WTC11 (cell line): ENCODE measurements around the gene PXMP2. TPM values are rescaled to one million over a fixed set of nuclear protein-coding genes. Genes with fewer than 3 reads are reported as not detected.

ENCODE experiments used
- ATAC-seq: fragments of 200-7000 bp; cut with Tn5 transposase; 2 replicates; pipeline ENCODE4 v1.10.0; 2021; ENCODE audit warnings: mild to moderate bottlenecking, moderate library complexity
- CTCF ChIA-PET: fragments of 300-600 bp; sonication (Branson Sonifier 250); formaldehyde crosslinking; loops from one replicate; lab custom pipeline; 2021; ENCODE audit warnings: antibody characterized with exemption; lab: Charles Lee
- POLR2A ChIA-PET: fragments of 350-600 bp; sonication (Branson Sonifier 250); formaldehyde crosslinking; loops from one replicate; lab custom pipeline; 2021; ENCODE audit warnings: antibody characterized with exemption; lab: Charles Lee
- DNase-seq: peaks from one replicate; pipeline ENCODE4 v3.0.0; 2021; ENCODE audit warnings: low spot score
- H3K27ac Mint-ChIP-seq: 2 replicates; pipeline ENCODE4 v1.8.0; 2021; ENCODE audit warnings: mixed read lengths
- H3K27me3 Mint-ChIP-seq: 2 replicates; pipeline ENCODE4 v1.8.0; 2021; ENCODE audit warnings: low read depth, mild to moderate bottlenecking, moderate library complexity, mixed read lengths
- H3K36me3 Mint-ChIP-seq: 2 replicates; pipeline ENCODE4 v1.8.0; 2021; ENCODE audit warnings: mixed read lengths
- H3K4me1 Mint-ChIP-seq: 2 replicates; pipeline ENCODE4 v1.8.0; 2022; ENCODE audit warnings: mixed read lengths
- H3K4me3 Mint-ChIP-seq: 2 replicates; pipeline ENCODE4 v1.8.0; 2021; ENCODE audit warnings: mild to moderate bottlenecking, moderate library complexity, mixed read lengths
- H3K9me3 Mint-ChIP-seq: 2 replicates; pipeline ENCODE4 v1.8.0; 2021; ENCODE audit warnings: mixed read lengths
- CREB1 ChIP-seq: sonication (generic); formaldehyde crosslinking; IDR thresholded peaks from 2 replicates; pipeline ENCODE4 v1.8.0; 2023; ENCODE audit warnings: mild to moderate bottlenecking, missing genetic modification reagents
- ETV6 ChIP-seq: sonication (generic); formaldehyde crosslinking; IDR thresholded peaks from 2 replicates; pipeline ENCODE4 v1.8.1; 2022; ENCODE audit warnings: mild to moderate bottlenecking, missing genetic modification reagents
- FOXJ3 ChIP-seq: sonication (generic); formaldehyde crosslinking; IDR thresholded peaks from 2 replicates; pipeline ENCODE4 v1.9.0; 2021; ENCODE audit warnings: missing genetic modification reagents, mild to moderate bottlenecking, borderline replicate concordance
- GTF2I ChIP-seq: fragments of 250-450 bp; sonication (Bioruptor Pico); conservative IDR thresholded peaks from 2 replicates; pipeline ENCODE4 v1.4.0; 2021; ENCODE audit warnings: mild to moderate bottlenecking
- IRF2 ChIP-seq: sonication (generic); formaldehyde crosslinking; IDR thresholded peaks from 2 replicates; pipeline ENCODE4 v1.8.0; 2022; ENCODE audit warnings: low read depth, missing genetic modification reagents, borderline replicate concordance
- KAT7 ChIP-seq: sonication (generic); formaldehyde crosslinking; IDR thresholded peaks from 2 replicates; pipeline ENCODE4 v1.8.1; 2023; ENCODE audit warnings: missing genetic modification reagents, mild to moderate bottlenecking, borderline replicate concordance
- NFATC4 ChIP-seq: fragments of 250-450 bp; sonication (Bioruptor Pico); IDR thresholded peaks from 2 replicates; pipeline ENCODE4 v1.9.0; 2021; ENCODE audit warnings: mild to moderate bottlenecking
- NR1H2 ChIP-seq: sonication (generic); formaldehyde crosslinking; IDR thresholded peaks from 2 replicates; pipeline ENCODE4 v1.9.0; 2021; ENCODE audit warnings: mild to moderate bottlenecking, moderate library complexity, missing genetic modification reagents
- NR2C2 ChIP-seq: sonication (generic); formaldehyde crosslinking; IDR thresholded peaks from 2 replicates; pipeline ENCODE4 v1.8.0; 2022; ENCODE audit warnings: mild to moderate bottlenecking, missing genetic modification reagents
- ZNF121 ChIP-seq: sonication (generic); formaldehyde crosslinking; IDR thresholded peaks from 2 replicates; pipeline ENCODE4 v1.8.0; 2023; ENCODE audit warnings: missing genetic modification reagents
- ZNF138 ChIP-seq: sonication (generic); formaldehyde crosslinking; conservative IDR thresholded peaks from 2 replicates; pipeline ENCODE4 v1.8.1; 2022; ENCODE audit warnings: mild to moderate bottlenecking, moderate library complexity, missing genetic modification reagents
- ZNF219 ChIP-seq: sonication (generic); formaldehyde crosslinking; IDR thresholded peaks from 2 replicates; pipeline ENCODE4 v1.8.0; 2023; ENCODE audit warnings: missing genetic modification reagents, mild to moderate bottlenecking, borderline replicate concordance
- ZNF671 ChIP-seq: fragments of 250-450 bp; sonication (Bioruptor Pico); IDR thresholded peaks from 2 replicates; pipeline ENCODE4 v1.8.0; 2021; ENCODE audit warnings: mild to moderate bottlenecking
- total RNA-seq: library from RNA; stranded (reverse); gene quantifications from 3 replicates; pipeline ENCODE4 v1.2.3, GENCODE V29; 2021
- TF ChIP-seq, protein P1 (sequence below): fragments of 250-450 bp; sonication (Bioruptor Pico); IDR thresholded peaks from 2 replicates; pipeline ENCODE4 v1.9.0; 2021; ENCODE audit warnings: mild to moderate bottlenecking
- TF ChIP-seq, protein P2 (sequence below): sonication (generic); formaldehyde crosslinking; IDR thresholded peaks from 2 replicates; pipeline ENCODE4 v1.8.1; 2022; ENCODE audit warnings: low read depth, missing genetic modification reagents, borderline replicate concordance
- TF ChIP-seq, protein P3 (sequence below): sonication (generic); formaldehyde crosslinking; IDR thresholded peaks from 2 replicates; pipeline ENCODE4 v1.8.0; 2022; ENCODE audit warnings: missing genetic modification reagents
- TF ChIP-seq, protein P4 (sequence below): sonication (generic); formaldehyde crosslinking; IDR thresholded peaks from 2 replicates; pipeline ENCODE4 v1.8.0; 2023; ENCODE audit warnings: missing genetic modification reagents
- TF ChIP-seq, protein P5 (sequence below): fragments of 250-450 bp; sonication (Bioruptor Pico); IDR thresholded peaks from 2 replicates; pipeline ENCODE4 v1.8.0; 2021; ENCODE audit warnings: mild to moderate bottlenecking
- TF ChIP-seq, protein P6 (sequence below): sonication (generic); formaldehyde crosslinking; IDR thresholded peaks from 2 replicates; pipeline ENCODE4 v1.8.1; 2023; ENCODE audit warnings: mild to moderate bottlenecking, missing genetic modification reagents

Gene PXMP2
- total RNA-seq, 1 experiment from 2014 or later, result 12.6 TPM

DNA sequence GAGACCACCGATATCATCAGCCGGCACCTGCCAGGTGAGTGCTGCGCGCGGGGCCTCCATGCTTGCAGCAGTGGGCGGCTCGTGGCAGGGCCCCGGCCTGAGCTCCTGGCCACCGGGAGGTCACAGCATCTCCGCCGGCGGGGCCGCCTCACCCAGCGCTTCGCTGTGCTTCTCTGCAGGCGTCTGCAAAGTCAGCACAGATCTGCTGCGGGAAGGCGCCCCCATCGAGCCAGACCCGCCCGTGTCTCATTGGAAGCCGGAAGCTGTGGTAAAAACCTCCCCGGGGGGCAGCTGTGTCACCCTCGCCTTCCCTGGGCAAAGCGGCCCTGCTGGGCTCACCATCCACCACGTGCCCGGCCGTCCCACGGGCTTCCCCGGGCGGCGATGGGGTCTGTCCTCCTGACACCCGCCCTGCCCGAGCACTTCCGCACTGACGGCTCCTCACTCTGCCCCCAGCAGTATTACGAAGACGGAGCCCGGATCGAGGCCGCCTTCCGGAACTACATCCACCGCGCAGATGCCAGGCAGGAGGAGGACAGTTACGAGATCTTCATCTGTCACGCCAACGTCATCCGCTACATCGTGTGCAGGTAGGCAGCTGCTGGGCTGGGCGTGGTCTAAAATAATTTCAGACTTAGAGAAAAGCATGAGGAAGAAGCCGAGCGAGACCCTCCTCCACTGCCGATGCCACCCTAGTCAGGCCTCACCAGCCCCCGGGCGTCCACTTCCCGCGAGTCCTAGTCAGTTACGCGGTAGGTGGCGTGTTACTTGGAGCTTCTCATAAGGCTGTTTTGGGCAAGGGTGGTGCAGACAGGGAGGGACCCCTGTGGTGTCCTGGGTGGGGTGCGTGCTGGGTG lies 30.4 kb downstream of the PXMP2 start (continued):
- no peak for TF ChIP-seq ZNF121 (CRISPR knock-in tag)
- TF ChIP-seq, protein P1, sequence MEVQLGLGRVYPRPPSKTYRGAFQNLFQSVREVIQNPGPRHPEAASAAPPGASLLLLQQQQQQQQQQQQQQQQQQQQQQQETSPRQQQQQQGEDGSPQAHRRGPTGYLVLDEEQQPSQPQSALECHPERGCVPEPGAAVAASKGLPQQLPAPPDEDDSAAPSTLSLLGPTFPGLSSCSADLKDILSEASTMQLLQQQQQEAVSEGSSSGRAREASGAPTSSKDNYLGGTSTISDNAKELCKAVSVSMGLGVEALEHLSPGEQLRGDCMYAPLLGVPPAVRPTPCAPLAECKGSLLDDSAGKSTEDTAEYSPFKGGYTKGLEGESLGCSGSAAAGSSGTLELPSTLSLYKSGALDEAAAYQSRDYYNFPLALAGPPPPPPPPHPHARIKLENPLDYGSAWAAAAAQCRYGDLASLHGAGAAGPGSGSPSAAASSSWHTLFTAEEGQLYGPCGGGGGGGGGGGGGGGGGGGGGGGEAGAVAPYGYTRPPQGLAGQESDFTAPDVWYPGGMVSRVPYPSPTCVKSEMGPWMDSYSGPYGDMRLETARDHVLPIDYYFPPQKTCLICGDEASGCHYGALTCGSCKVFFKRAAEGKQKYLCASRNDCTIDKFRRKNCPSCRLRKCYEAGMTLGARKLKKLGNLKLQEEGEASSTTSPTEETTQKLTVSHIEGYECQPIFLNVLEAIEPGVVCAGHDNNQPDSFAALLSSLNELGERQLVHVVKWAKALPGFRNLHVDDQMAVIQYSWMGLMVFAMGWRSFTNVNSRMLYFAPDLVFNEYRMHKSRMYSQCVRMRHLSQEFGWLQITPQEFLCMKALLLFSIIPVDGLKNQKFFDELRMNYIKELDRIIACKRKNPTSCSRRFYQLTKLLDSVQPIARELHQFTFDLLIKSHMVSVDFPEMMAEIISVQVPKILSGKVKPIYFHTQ (CRISPR knock-in tag), result no peak

DNA sequence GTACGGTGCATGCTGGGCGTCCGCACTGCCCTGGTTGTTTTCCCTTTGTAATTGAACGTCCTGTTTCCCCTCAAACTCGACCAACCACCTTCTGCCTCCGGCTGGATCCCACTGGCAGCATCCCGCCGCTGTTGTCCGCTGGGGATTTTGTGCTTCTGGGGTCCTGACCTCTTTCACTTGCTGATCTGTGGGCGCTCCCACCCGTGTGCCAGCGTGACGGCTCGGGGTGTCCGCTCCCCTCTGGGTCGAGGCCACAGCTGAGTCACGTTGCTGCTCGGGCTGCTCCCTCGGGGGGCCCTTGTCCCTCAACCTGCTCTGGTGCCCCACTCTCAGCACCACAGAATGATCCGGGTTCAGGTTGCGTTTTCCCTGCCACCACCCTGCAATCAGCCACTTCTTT lies 31.3 kb downstream of the PXMP2 start:
- Mint-ChIP-seq H3K4me3 (no peak overlapping the region), H3K9me3 (no peaks in the 10 kb centered on the region), H3K36me3 (peaks cover 52% of the 10 kb centered on the region), H3K27me3 (no peaks in the 10 kb centered on the region), H3K4me1 (no peaks in the 10 kb centered on the region), H3K27ac (0 out of 2 replicates have a peak overlapping the region, but pooled peaks have one; percentile 34)
- TF ChIP-seq, protein P2, sequence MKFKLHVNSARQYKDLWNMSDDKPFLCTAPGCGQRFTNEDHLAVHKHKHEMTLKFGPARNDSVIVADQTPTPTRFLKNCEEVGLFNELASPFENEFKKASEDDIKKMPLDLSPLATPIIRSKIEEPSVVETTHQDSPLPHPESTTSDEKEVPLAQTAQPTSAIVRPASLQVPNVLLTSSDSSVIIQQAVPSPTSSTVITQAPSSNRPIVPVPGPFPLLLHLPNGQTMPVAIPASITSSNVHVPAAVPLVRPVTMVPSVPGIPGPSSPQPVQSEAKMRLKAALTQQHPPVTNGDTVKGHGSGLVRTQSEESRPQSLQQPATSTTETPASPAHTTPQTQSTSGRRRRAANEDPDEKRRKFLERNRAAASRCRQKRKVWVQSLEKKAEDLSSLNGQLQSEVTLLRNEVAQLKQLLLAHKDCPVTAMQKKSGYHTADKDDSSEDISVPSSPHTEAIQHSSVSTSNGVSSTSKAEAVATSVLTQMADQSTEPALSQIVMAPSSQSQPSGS (CRISPR knock-in tag), result no peak
- TF ChIP-seq ZNF138 (CRISPR knock-in tag) (no peak), IRF2 (CRISPR knock-in tag) (no peak)
- ChIA-PET POLR2A (no interaction called here), CTCF (interaction anchor here (1.9 kb wide), 1 partner anchor 50 kb away, joined by 4 read pairs; no protein-coding TSS in a partner anchor)
- no peak for DNase-seq
- no peak for ATAC-seq

DNA sequence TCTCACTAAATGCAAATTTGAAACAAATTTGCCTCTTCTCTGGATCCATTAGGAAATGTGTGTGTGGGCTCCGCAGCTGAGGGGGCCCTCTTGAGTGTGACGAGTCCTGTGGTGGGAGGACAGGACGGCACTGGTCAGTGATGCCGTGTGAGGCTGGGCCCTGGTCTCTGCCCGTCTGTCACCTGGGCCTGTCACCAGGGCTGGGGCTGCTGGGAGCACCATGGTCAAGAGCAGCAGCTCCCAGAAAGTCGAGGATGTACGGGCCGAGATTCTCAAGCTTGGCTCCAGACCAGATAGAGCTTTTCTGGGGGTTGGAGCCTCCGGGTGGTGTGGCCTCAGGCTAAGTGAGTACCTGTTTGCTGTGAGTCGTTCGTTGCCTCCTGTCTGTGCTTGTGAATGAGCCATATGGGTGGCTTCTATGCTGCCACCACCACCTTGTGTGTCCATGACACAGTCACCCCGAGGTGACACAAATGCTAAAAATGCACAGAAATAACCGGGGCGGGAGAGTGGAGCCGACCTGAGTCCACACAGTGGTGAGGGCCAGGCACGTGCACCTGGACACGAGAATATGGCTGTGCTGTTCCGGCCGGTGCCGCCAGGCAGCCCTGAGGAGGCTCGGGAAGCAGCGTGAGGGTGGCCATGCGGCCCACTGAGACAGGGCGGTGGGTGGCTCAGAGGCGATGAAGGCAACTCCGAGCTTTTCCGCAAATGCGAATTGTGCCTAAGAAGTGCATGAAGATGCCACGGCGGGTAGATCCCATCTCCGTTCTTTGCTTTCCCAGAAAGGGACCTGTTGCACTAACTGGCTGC lies 32.0 kb downstream of the PXMP2 start:
- CTCF ChIA-PET, result interaction anchor here (1.9 kb wide), 1 partner anchor 50 kb away, joined by 4 read pairs; no protein-coding TSS in a partner anchor
- H3K36me3 Mint-ChIP-seq, result peaks cover 56% of the 10 kb centered on the region
- no peaks in the 10 kb centered on the region for H3K4me1 Mint-ChIP-seq
- ATAC-seq (no peak), DNase-seq (no peak)
- peak overlapping the region; percentile 34 for H3K27ac Mint-ChIP-seq
- no peak overlapping the region for H3K4me3 Mint-ChIP-seq
- H3K9me3 Mint-ChIP-seq, result no peaks in the 10 kb centered on the region
- H3K27me3 Mint-ChIP-seq, result no peaks in the 10 kb centered on the region
- POLR2A ChIA-PET, result interaction anchor here (0.6 kb wide), 2 partner anchors 33 to 68 kb away, joined by 4 to 9 read pairs; no protein-coding TSS in a partner anchor
- TF ChIP-seq ZNF121 (CRISPR knock-in tag) (no peak), NR2C2 (CRISPR knock-in tag) (no peak), KAT7 (CRISPR knock-in tag) (no peak), ETV6 (CRISPR knock-in tag) (no peak), FOXJ3 (no peak), NFATC4 (CRISPR knock-in tag) (no peak), NR1H2 (no peak), ZNF671 (CRISPR knock-in tag) (no peak), GTF2I (CRISPR knock-in tag) (no peak), CREB1 (no peak), ZNF219 (CRISPR knock-in tag) (no peak)
- TF ChIP-seq, protein P3, sequence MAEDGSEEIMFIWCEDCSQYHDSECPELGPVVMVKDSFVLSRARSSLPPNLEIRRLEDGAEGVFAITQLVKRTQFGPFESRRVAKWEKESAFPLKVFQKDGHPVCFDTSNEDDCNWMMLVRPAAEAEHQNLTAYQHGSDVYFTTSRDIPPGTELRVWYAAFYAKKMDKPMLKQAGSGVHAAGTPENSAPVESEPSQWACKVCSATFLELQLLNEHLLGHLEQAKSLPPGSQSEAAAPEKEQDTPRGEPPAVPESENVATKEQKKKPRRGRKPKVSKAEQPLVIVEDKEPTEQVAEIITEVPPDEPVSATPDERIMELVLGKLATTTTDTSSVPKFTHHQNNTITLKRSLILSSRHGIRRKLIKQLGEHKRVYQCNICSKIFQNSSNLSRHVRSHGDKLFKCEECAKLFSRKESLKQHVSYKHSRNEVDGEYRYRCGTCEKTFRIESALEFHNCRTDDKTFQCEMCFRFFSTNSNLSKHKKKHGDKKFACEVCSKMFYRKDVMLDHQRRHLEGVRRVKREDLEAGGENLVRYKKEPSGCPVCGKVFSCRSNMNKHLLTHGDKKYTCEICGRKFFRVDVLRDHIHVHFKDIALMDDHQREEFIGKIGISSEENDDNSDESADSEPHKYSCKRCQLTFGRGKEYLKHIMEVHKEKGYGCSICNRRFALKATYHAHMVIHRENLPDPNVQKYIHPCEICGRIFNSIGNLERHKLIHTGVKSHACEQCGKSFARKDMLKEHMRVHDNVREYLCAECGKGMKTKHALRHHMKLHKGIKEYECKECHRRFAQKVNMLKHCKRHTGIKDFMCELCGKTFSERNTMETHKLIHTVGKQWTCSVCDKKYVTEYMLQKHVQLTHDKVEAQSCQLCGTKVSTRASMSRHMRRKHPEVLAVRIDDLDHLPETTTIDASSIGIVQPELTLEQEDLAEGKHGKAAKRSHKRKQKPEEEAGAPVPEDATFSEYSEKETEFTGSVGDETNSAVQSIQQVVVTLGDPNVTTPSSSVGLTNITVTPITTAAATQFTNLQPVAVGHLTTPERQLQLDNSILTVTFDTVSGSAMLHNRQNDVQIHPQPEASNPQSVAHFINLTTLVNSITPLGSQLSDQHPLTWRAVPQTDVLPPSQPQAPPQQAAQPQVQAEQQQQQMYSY, result no peak
- TF ChIP-seq, protein P4, sequence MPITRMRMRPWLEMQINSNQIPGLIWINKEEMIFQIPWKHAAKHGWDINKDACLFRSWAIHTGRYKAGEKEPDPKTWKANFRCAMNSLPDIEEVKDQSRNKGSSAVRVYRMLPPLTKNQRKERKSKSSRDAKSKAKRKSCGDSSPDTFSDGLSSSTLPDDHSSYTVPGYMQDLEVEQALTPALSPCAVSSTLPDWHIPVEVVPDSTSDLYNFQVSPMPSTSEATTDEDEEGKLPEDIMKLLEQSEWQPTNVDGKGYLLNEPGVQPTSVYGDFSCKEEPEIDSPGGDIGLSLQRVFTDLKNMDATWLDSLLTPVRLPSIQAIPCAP (CRISPR knock-in tag), result no peak
- TF ChIP-seq, protein P5, sequence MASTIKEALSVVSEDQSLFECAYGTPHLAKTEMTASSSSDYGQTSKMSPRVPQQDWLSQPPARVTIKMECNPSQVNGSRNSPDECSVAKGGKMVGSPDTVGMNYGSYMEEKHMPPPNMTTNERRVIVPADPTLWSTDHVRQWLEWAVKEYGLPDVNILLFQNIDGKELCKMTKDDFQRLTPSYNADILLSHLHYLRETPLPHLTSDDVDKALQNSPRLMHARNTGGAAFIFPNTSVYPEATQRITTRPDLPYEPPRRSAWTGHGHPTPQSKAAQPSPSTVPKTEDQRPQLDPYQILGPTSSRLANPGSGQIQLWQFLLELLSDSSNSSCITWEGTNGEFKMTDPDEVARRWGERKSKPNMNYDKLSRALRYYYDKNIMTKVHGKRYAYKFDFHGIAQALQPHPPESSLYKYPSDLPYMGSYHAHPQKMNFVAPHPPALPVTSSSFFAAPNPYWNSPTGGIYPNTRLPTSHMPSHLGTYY (CRISPR knock-in tag), result no peak
- TF ChIP-seq, protein P6, sequence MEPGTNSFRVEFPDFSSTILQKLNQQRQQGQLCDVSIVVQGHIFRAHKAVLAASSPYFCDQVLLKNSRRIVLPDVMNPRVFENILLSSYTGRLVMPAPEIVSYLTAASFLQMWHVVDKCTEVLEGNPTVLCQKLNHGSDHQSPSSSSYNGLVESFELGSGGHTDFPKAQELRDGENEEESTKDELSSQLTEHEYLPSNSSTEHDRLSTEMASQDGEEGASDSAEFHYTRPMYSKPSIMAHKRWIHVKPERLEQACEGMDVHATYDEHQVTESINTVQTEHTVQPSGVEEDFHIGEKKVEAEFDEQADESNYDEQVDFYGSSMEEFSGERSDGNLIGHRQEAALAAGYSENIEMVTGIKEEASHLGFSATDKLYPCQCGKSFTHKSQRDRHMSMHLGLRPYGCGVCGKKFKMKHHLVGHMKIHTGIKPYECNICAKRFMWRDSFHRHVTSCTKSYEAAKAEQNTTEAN (CRISPR knock-in tag), result no peak
